GM10847 (cell line): Measurements from ENCODE around the gene SLCO4A1.

Experiments used
- POLR2A ChIP-seq: IDR thresholded peaks from 2 replicates; pipeline ENCODE4 v1.6.1; 2011; ENCODE audit not compliant: insufficient read length; ENCODE audit errors: extremely low read depth

The SLCO4A1 gene

DNA sequence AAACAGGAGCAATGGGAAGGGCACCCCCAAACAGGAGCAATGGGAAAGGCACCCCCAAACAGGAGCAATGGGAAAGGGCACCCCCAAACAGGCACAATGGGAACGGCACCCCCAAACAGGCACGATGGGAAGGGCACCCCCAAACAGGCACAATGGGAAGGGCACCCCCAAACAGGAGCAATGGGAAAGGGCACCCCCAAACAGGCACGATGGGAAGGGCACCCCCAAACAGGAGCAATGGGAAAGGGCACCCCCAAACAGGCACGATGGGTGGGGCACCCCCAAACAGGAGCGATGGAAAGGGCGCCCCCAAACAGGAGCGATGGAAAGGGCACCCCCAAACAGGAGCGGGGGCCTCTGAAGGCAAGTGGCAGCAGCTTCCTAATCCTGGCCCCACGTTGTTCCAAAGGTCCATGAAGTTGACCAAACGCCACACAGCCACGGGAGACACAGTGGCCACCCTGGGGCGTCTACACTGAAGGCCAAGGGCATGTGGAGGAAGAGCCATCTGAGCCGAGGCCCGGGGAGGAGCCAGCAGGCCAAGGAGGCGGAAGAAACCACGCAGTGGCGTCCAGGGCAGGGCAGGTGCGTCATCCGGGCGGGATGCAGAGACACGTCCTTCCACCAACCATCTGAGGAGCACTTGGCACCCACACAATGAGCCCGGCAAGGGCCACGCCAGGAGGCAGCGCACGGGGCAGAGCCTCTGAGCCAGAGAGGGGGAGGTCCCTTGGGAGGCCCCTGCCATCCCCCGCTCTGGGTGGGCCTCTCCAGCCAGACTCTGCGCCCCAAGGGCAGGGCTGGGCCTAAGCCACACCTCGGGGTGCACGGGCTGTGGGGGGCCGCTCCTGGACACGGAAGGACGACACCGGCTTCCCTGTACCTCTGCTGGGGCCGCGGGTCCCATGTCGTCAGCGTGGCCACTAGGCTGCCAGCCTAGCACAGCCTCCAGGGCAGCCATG is 44.8 kb downstream of the SLCO4A1 start:
- no peak for TF ChIP-seq POLR2A

DNA sequence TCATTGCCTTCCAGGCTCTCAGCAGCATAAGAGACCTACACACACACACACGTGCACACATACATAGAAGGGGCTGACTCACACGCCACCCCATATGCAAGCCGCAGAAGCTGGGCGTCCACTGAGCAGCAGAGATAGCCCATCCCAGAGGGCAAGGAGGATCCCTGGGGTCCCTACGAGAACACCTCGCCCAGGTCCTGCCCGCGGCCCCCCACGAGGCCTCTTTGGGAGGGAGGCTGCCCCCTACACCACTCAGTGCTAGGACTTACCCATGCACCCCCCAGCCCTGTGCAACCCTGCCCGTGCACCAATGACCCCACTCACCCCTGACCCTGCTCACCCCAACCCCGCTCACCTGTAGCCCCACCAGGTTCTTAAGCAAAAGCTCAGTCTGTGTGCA is 45.8 kb downstream of the SLCO4A1 start:
- TF ChIP-seq POLR2A, result no peak

DNA sequence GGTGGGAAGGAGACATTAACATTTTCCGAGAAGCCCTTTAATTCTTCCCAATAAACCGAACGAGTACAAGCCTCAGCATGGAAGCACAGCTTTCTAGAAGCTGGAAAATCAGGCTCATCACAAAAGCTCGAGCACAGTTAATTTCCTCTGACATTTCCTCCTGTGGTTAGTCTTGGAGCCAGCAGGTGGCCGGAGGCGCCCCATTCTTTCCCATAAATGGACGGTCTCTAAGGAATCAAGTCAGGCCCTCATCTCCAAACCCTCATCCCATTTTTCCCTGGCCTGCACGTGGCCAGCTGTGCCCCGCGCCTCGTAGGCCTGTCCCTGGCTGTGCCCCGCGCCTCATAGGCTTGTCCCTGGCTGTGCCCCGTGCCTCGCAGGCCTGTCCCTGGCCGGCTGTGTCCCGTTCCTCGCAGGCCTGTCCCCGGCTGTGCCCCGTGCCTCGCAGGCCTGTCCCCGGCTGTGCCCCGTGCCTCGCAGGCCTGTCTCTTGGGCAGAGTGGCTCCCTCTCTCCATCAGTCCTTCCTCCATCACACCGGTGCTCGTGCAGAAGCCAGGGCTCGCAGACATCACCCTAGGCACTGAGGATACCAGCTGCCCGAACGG is 46.7 kb downstream of the SLCO4A1 start:
- TF ChIP-seq POLR2A, result no peak

DNA sequence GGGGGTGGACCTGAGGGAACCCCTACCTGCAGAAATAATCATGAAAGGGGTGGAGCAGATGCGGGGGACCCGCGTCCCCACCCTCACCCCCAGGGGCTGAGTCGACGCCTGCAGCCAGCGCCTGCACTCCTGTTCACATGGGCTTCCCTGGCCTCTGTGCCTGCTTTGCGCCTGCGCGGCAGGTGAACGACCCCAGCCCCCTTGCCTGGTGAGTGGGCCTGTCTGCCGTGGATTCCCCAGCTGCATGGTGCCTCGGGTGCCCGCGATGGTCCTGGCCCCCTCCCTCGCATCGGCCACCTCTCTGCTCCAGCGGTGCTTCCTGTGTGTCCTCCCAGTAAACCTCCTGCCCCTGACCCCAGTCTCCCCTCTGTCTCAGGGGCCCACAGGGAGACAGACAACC is 47.6 kb downstream of the SLCO4A1 start:
- no peak for TF ChIP-seq POLR2A

DNA sequence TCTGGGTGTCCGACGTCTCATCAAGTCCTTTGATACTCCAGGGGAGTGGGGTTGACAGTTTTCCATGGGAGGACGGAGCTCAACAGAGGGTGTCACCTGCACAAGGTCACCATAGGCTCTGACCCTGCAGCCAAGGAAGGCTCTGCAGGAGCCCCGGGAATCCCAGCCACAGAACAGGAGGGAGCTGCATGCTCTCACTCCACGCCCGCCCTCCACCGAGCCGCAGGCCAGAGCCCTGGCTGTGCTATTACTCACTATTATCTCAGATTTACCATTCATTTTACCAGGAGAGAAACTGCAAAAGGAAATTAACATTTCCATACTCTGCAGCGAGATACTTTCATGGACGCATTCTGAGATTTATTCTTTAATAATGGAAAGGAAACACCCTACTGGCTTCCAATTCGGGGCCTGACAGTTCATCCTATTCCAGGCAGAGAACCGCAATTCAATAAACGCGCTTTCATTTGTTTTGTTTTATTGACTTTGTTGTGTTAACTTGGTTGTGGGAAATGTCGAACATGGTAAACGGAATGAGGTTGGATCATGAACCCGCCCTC is 48.0 kb downstream of the SLCO4A1 start:
- no peak for TF ChIP-seq POLR2A

DNA sequence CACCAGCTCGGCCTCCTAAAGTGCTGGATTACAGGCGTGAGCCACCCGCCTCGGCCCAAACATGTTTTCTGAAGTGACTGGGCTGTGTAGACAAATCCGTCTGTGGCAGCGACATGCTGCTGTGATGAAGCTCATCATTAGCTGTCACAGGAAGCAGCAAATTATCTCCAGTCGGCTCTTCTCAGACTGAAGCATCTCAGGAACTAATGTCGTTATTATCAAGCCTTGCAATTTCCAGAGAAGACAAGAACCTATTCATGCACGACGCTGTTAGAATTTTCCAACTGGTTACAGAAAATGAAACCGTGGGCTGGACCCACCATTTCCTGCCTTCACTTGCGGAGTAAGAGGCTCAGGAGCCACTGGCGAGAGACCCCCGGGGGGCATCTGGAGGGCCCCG is 49.2 kb downstream of the SLCO4A1 start:
- TF ChIP-seq POLR2A, result no peak

DNA sequence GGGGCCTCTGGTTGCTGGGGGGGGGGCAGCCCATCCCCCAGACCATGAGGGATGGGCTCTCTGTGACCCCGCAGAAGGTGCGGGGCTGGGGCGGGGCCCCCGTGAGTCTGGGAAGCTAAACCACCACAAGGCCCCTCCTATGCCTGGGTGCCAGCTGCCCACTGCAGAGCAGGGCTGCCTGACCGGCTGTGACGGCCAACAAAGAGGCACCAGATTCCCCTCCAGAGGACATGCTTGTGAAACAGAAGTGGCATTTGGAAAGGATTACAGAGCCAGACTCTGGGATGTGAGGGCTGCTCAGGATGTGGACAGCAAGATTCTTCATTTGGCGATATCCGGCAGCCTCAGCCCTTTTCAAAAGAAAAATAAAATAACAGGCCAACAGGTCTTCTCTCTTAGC is 49.9 kb downstream of the SLCO4A1 start:
- no peak for TF ChIP-seq POLR2A

DNA sequence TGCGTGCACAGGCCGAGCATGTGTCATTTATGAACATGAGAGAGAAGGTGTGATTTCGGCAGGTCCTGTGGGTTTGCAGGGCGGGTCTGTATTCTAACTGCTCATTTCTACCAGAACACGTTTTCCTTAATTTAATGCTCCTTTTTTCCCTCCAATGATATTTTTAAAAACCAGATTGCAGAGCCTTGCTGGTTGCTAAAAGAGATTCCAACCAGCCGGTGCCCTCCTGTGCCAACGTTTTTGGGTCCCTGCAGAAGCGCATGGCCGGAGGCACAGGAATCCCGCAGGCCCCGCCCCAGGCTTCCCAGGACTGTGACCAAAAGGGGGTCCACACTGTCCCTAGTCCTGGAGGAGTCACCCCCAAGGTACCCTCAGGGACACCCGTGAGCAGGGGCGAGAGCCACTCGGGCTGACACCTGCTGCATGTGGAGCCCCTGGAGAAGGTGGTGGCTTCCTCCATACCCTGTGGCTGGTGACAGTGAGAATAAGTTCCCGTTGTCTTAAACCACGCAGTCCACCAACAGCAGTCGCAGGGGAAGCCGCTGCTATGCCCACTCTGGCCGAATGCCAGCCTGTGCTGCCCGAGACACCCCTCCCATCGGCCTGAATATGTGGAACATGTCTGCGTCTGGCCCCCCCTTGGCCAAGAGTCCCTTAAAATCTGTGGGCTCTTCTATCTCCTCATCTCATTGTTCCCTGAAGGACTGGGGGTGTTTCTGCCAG is 50.7 kb downstream of the SLCO4A1 start:
- no peak for TF ChIP-seq POLR2A

DNA sequence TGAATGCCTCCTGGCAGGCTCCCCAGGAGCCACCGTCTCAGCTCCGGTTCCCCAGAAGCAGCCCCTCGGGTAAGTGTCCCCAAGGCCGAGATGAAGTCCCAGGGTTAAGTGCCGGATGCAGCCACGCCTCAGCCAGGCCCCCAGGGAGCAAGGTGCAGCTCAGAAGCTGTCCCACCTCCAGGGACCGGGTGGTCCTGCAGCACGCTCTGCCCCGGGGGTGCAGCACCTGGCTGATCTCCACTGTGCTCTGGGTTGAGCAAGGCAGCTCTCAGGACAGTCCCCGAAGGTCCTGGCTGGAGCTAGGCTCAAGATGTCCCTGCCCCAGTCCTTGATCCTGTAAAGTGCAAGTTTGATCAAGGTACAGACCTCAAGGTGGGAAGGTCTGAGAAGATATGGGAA is 51.2 kb downstream of the SLCO4A1 start:
- no peak for TF ChIP-seq POLR2A

DNA sequence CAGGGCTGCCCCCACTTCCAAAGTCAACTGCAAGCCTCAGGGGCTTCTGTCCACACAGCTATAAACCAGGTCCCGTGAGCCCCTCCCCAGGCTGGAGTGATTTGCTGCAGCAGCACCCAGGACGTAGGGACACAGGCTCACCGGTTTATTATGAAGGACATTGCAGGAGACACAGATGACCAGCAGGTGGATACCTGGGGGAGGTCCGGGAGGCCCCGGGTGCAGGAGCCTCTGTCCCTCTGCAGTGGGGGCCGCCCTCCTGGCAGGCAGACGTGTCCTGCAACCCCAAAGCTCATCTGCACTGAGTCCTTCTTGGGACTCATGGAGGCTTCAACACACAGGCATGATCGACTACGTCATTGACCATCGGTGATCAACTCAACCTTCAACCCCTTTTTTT is 51.8 kb downstream of the SLCO4A1 start:
- no peak for TF ChIP-seq POLR2A

DNA sequence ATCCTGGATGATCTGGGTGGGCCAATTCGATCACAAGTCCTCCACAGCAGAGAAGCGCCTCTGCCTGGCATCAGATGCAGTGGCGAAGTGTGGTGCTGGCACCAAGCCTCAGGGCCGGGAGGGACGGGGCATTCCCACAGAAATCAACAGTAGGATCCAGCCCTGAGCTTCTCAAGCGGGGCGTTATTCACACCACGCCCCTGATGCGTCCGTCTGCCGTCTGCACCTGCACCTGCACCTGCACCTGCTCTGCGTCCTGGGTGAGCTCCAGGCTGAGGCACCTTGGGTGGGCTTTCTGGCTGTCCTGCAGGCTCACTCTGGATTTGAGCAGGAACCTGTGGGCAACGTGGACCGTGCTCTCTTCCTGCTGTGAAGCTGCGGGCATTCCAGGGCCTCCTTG is 52.6 kb downstream of the SLCO4A1 start:
- TF ChIP-seq POLR2A, result no peak

DNA sequence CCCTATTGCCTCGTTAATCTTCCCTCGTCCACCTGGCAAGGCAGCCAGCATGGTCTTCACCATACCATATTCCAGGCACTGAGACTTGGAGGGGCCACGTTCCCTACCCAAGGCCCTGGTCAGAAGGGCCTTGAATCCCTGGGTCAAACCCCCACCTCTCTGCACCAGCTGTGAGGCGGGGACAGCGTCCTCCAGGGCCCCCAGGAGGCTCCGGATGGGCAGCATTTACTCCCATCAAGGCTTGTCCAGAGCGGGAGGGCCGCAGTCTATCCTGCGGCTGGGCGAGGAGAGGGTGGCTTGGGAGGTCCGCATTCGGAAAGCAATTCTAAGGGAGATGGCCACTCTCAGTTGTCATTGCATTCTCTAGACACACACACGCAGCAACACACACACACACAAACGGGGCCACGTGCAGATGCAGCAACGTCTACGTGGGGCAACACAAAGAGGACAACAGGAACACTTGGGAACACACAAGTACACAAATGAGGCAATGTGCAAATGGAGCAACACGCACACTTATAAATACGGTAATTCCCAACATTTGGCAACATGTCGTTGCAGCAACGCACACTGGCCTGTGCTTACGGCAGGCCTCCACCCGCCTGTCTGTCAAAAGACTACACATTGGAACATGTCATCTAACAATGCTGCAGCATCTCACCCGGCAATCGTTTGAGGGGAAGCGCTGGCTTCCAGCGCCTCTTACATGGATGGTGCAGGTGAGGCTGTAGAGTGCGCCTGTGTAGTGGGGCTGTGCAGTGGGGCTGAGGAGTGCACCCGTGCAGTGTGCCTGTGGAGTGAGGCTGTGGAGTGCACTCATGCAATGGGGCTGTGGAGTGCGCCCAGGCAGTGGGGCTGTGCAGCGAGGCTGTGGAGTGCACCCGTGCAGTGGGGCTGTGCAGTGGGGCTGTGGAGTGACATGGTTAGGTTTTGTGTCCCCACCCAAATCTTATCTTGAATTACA is 53.4 kb downstream of the SLCO4A1 start:
- TF ChIP-seq POLR2A, result no peak

DNA sequence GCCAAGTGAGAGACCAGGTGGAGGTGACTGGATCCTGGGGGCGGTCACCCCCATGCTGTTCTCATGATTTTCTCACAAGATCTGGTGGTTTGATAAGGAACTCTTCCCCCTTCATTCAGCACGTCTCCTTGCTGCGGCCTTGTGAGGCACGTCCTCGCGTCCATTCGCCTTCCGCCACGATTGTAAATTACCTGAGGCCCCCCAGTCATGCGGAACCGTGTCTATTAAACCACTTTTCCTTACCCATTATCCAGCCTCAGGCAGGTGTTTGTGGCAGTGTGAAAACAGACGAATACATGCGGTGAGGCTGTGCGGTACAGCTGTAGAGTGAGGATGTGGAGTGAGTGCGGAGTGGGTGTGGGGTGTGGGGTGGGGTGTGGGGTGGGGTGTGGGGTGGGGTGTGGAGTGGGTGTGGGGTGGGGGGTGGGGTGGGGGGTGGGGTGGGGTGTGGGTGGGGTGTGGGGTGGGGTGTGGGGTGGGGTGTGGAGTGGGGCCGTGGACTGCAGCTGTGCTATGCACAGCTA is 54.2 kb downstream of the SLCO4A1 start:
- no peak for TF ChIP-seq POLR2A

DNA sequence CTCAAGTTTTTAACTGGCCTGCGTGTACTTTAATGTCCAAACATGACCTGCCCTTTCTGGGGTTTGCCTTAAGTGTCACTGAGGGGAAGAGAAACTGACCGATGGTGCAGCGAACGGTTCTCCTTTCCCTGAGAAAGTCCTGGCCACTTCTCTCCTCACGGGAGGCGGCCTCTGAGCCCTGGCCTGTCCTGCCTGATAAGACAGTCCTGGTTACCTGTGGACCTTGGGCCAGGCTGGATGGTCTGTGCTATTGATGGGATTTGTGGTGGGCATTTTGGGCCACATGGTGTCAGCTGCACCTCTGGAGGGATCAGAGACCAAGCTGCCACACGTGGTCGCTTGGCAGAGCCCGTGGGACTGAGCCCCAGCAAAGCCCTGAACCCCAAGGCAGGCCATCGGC is 54.7 kb downstream of the SLCO4A1 start:
- no peak for TF ChIP-seq POLR2A
